KMS-11 (cell line): Measurements from ENCODE around the gene GHDC.

ENCODE experiments used
- H2AFZ ChIP-seq: fragments of 200-600 bp; sonication (generic); 2 replicates; pipeline ENCODE4 v1.6.1; 2016; ENCODE audit warnings: antibody characterized with exemption, mixed run types, low read depth
- H3K27ac ChIP-seq: fragments of 200-600 bp; sonication (generic); 2 replicates; pipeline ENCODE4 v1.6.1; 2016; ENCODE audit warnings: mild to moderate bottlenecking, mixed run types
- H3K27me3 ChIP-seq: fragments of 200-600 bp; sonication (generic); 2 replicates; pipeline ENCODE4 v1.6.1; 2017; ENCODE audit warnings: mild to moderate bottlenecking, low read depth, mixed run types, moderate library complexity; ENCODE audit not compliant: insufficient read depth
- H3K36me3 ChIP-seq: fragments of 200-600 bp; sonication (generic); 2 replicates; pipeline ENCODE4 v1.6.1; 2017; ENCODE audit warnings: mild to moderate bottlenecking, mixed run types; ENCODE audit not compliant: insufficient read depth
- H3K4me1 ChIP-seq: fragments of 200-600 bp; sonication (generic); 2 replicates; pipeline ENCODE4 v1.6.1; 2016; ENCODE audit warnings: mild to moderate bottlenecking, low read depth, mixed run types; ENCODE audit not compliant: poor library complexity, severe bottlenecking
- H3K4me2 ChIP-seq: fragments of 200-600 bp; sonication (generic); 2 replicates; pipeline ENCODE4 v1.7.0; 2016; ENCODE audit warnings: mild to moderate bottlenecking, mixed run types
- H3K4me3 ChIP-seq: fragments of 200-600 bp; sonication (generic); IDR thresholded peaks from 2 replicates; pipeline ENCODE4 v1.6.1; 2017; ENCODE audit warnings: low read depth, low read length, mixed read lengths; ENCODE audit not compliant: insufficient read depth
- H3K79me2 ChIP-seq: fragments of 200-600 bp; sonication (generic); 2 replicates; pipeline ENCODE4 v1.6.1; 2016; ENCODE audit warnings: low read depth, mixed run types; ENCODE audit not compliant: insufficient read depth
- H3K9ac ChIP-seq: fragments of 200-600 bp; sonication (generic); 2 replicates; pipeline ENCODE4 v1.6.1; 2016; ENCODE audit warnings: mild to moderate bottlenecking, mixed run types
- H4K20me1 ChIP-seq: fragments of 200-600 bp; sonication (generic); 2 replicates; pipeline ENCODE4 v1.6.1; 2016; ENCODE audit warnings: mild to moderate bottlenecking, mixed run types; ENCODE audit not compliant: insufficient read depth
- CTCF ChIP-seq: fragments of 200-600 bp; sonication (generic); conservative IDR thresholded peaks from 2 replicates; pipeline ENCODE4 v1.6.1; 2017; ENCODE audit warnings: low read depth, mild to moderate bottlenecking, antibody characterized with exemption, low read length, moderate library complexity, mixed read lengths

The GHDC gene

DNA sequence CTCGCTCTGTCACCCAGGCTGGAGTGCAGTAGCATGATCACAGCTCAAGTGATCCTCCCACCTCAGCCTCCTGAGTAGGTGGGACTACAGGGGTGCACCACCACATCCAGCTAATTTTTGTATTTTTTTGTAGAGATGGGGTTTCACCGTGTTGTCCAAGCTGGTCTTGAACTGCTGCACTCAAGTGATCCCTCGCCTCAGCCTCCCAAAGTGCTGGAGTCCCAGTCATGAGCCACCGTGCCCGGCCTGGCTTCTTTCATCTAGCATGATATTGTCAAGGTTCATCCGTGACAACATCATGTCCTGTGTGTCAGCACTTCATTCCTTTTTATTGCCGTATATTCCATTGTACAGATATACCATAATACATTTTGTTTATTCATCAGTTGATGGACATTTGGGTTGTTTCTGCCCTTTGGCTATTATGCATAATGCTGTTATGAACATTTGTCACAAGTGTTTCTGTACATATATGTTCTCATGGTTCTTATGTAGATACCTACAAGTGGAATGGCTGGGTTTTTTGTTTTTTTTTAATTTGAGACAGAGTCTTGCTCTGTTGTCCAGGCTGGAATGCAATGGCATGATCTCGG lies 3.4 kb upstream of the GHDC start:
- Histone ChIP-seq H3K4me2 (no peak overlapping the region), H3K4me3 (no peak overlapping the region), H2AFZ (no peak overlapping the region), H3K9ac (no peak overlapping the region), H3K27me3 (no peaks in the 10 kb centered on the region), H3K36me3 (no peaks in the 10 kb centered on the region), H3K79me2 (no peaks in the 10 kb centered on the region), H4K20me1 (no peaks in the 10 kb centered on the region), H3K4me1 (peaks cover 14% of the 10 kb centered on the region), H3K27ac (no peak overlapping the region)
- no peak for TF ChIP-seq CTCF

DNA sequence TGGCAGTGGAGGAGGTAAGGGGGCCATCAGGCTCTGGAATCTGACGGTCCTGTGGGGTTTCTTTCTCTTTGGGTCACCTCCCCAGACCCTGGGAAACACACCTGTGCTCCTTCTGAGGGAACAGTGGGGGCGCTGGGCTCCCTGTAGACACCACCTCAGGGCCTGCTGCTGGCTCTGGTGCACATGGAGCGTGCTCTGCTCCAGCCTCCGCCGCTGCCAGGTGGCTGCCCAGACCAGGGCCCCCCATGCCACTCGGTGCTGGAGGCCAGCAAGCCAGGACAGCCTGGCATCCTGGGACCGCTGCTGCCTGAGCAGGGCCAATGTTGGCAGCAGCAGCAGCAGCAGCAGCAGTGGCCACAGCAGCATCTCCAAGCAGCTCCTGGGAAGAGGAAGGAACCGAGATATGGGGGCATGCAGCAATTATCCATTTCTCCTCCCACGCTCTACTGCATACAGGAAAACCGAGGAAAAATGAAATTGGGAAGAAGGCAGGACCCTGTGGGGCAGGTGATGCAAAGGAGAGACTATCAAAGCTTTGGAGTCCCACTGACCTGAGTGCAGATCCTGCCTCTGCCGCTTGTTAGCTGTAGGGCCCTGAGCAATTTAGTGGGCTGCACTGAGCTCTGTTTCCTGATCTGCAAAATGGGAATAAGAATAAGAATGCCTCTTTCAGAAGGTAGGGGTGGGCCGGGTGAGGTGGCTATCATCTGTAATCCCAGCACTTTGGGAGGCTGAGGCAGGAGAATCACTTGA lies 902 bp downstream of the GHDC start:
- peak overlapping the region; percentile 88 for H2AFZ ChIP-seq
- H3K4me1 ChIP-seq, result peaks cover 14% of the 10 kb centered on the region
- H4K20me1 ChIP-seq, result no peaks in the 10 kb centered on the region
- H3K4me2 ChIP-seq, result peak overlapping the region; percentile 84
- H3K27ac ChIP-seq, result no peak overlapping the region
- no peaks in the 10 kb centered on the region for H3K79me2 ChIP-seq
- no peak overlapping the region for H3K4me3 ChIP-seq
- peak overlapping the region; percentile 59 for H3K9ac ChIP-seq
- H3K27me3 ChIP-seq, result no peaks in the 10 kb centered on the region
- TF ChIP-seq CTCF, result no peak
- no peaks in the 10 kb centered on the region for H3K36me3 ChIP-seq

DNA sequence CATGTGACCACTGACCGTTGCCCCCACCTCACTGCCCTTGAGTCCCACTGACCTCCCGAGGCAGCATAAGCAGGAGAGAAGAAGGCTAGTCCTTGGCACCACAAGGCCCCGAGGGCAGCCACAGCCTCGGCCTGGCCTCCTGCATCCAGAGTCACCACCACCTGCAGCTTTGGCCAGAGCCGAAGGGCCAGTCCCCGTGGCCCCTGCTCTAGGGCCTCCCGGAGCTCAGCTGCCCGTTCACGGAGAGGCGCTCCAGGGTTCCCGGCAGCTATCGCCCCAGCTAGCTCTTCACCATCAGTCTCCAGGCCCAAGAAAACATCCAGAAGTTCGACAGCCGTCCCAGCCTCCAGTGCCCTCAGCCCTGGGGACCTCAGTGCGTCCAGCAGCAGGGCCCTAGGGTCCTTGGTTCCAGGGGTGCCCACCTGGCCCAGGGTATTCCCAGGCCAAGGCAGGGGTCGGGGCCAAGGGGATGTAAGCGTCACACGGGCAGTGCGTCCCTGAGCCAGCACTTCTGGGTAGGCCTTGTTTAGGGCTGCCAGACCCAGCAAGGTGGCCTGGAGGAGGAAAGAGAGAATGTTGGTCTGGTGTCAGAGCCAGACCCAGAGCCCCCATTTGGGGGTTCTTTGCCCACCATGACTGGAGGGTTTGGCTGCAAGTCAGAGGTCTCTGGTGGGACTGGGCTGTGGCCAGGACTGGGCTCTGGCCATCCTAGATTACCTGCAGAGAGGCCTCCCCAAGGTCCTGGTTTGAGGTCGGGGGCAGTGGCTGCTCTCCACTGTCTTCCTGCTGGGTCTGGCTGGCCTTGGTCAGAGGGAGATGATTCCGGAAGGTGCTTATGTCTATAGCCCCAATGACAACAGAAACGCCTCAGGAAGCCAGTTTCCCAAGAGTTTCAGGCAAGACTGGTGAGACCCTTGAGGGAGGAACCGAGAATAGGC lies 1.8 kb downstream of the GHDC start:
- Histone ChIP-seq H3K27me3 (no peaks in the 10 kb centered on the region), H2AFZ (no peak overlapping the region), H3K4me1 (peaks cover 19% of the 10 kb centered on the region), H4K20me1 (no peaks in the 10 kb centered on the region), H3K79me2 (no peaks in the 10 kb centered on the region), H3K9ac (no peak overlapping the region), H3K27ac (no peak overlapping the region), H3K4me2 (no peak overlapping the region; the same call in 1 of the 2 replicates), H3K4me3 (no peak overlapping the region), H3K36me3 (no peaks in the 10 kb centered on the region)
- TF ChIP-seq CTCF, result no peak

- Histone ChIP-seq H3K27me3 (no peaks in the 10 kb centered on the region), H3K9ac (no peak overlapping the region), H3K4me3 (no peak overlapping the region), H3K79me2 (no peaks in the 10 kb centered on the region), H3K36me3 (no peaks in the 10 kb centered on the region), H4K20me1 (no peaks in the 10 kb centered on the region), H3K4me1 (peaks cover 30% of the 10 kb centered on the region), H3K27ac (no peak overlapping the region), H3K4me2 (no peak overlapping the region), H2AFZ (no peak overlapping the region)
- TF ChIP-seq CTCF, result no peak
Measured at GRCh38 chr17:42191275-42191608, 3.1 kb downstream of the GHDC start.
